ENCODE results near the gene RWDD3.

- TF ChIP-seq POLR2AphosphoS5 (IDR thresholded peaks at IDR 0.05; ENCODE audit: insufficient read depth in 1 of 2, low read depth in 1 of 2) (no peak), POLR2A (IDR thresholded peaks at IDR 0.05) (no peak)
- TF ChIP-seq, protein P1, sequence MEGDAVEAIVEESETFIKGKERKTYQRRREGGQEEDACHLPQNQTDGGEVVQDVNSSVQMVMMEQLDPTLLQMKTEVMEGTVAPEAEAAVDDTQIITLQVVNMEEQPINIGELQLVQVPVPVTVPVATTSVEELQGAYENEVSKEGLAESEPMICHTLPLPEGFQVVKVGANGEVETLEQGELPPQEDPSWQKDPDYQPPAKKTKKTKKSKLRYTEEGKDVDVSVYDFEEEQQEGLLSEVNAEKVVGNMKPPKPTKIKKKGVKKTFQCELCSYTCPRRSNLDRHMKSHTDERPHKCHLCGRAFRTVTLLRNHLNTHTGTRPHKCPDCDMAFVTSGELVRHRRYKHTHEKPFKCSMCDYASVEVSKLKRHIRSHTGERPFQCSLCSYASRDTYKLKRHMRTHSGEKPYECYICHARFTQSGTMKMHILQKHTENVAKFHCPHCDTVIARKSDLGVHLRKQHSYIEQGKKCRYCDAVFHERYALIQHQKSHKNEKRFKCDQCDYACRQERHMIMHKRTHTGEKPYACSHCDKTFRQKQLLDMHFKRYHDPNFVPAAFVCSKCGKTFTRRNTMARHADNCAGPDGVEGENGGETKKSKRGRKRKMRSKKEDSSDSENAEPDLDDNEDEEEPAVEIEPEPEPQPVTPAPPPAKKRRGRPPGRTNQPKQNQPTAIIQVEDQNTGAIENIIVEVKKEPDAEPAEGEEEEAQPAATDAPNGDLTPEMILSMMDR (IDR thresholded peaks at IDR 0.05) = no peak
Measured at GRCh38 chr1:95223110-95223509, 10.9 kb upstream of the RWDD3 start.
